ENCODE results near the gene SNIP1. TPM values are rescaled to one million over a fixed set of nuclear protein-coding genes. Genes with fewer than 3 reads are reported as not detected.

Gene SNIP1
- total RNA-seq, 3 donors from 2014 or later (not counting 1 experiment from before 2014, with no cell fraction given), result 67.2 to 74.8 (median 68.1) TPM

- H3K36me3 ChIP-seq (ENCODE audit: control insufficient read depth, insufficient read depth, low read length), result peaks cover 47% of the 10 kb centered on the region
- no peak overlapping the region for H3K27ac ChIP-seq (ENCODE audit: low read length)
- no peaks in the 10 kb centered on the region for H3K9me3 ChIP-seq (ENCODE audit: control insufficient read depth, insufficient read depth, low read length)
- Mint-ChIP-seq H3K27ac (no peak overlapping the region), H3K4me3 (no peak overlapping the region), H3K27me3 (ENCODE audit: low read depth in 2 of 2) (no peaks in the 10 kb centered on the region), H3K36me3 (peaks cover 13% of the 10 kb centered on the region), H3K9me3 (no peaks in the 10 kb centered on the region), H3K4me1 (no peaks in the 10 kb centered on the region)
- intact Hi-C loops (cut with micrococcal nuclease), result no loop called here
- no peak overlapping the region for H3K4me3 ChIP-seq (ENCODE audit: low read length)
- 91% methylated on average over 1 of the region's 2 CpGs for WGBS (ENCODE audit: insufficient coverage)
- no peaks in the 10 kb centered on the region for H3K4me1 ChIP-seq (ENCODE audit: control insufficient read depth, insufficient read depth, low read length)
- no peak for TF ChIP-seq CTCF (IDR thresholded peaks at IDR 0.05)
- no peaks in the 10 kb centered on the region for H3K27me3 ChIP-seq (ENCODE audit: control insufficient read depth, insufficient read depth, low read length)
- DNase-seq, result no peak
- ATAC-seq, result no peak
Observed at GRCh38 chr1:37493336-37494098, 60.6 kb downstream of the SNIP1 start.

GRCh38 chr1:37487619-37487984, 66.5 kb downstream of the SNIP1 start:
- no peaks in the 10 kb centered on the region for H3K9me3 Mint-ChIP-seq
- H3K4me3 Mint-ChIP-seq, result peak overlapping the region; percentile 43
- H3K27me3 Mint-ChIP-seq (ENCODE audit: low read depth in 2 of 2), result no peaks in the 10 kb centered on the region

GRCh38 chr1:37486680-37487618, 67.1 kb downstream of the SNIP1 start:
- peak overlapping the region; percentile 23 for H3K27ac ChIP-seq (ENCODE audit: low read length)
- no peaks in the 10 kb centered on the region for H3K9me3 Mint-ChIP-seq
- DNase-seq (peak; percentile 82 to 89), ATAC-seq (peak; percentile 57 to 78 (median 75))
- no peaks in the 10 kb centered on the region for H3K9me3 ChIP-seq (ENCODE audit: control insufficient read depth, insufficient read depth, low read length)
- intact Hi-C loops (cut with micrococcal nuclease), result loop anchor here (1.0 kb wide), 1 partner anchor 33 kb away; no protein-coding TSS in a partner anchor
- WGBS (ENCODE audit: insufficient coverage), result 16% methylated on average over 9 of the region's 10 CpGs
- H3K36me3 ChIP-seq (ENCODE audit: control insufficient read depth, insufficient read depth, low read length), result peaks cover 53% of the 10 kb centered on the region
- peak overlapping the region; percentile 43 for H3K4me3 Mint-ChIP-seq
- H3K4me3 ChIP-seq (ENCODE audit: low read length), result no peak overlapping the region
- peaks cover 14% of the 10 kb centered on the region for H3K4me1 ChIP-seq (ENCODE audit: control insufficient read depth, insufficient read depth, low read length)
- peak overlapping the region; percentile 80 to 99 for H3K27ac Mint-ChIP-seq
- no peaks in the 10 kb centered on the region for H3K27me3 ChIP-seq (ENCODE audit: control insufficient read depth, insufficient read depth, low read length)
- peak; percentile 96 for TF ChIP-seq CTCF (IDR thresholded peaks at IDR 0.05)
- no peaks in the 10 kb centered on the region for H3K36me3 Mint-ChIP-seq
- no peaks in the 10 kb centered on the region for H3K27me3 Mint-ChIP-seq (ENCODE audit: low read depth in 2 of 2)
- peaks cover 15 to 28% of the 10 kb centered on the region in 2 donors for H3K4me1 Mint-ChIP-seq

More at GRCh38 chr1:37487619-37487984, 66.5 kb downstream of the SNIP1 start:
- TF ChIP-seq CTCF (IDR thresholded peaks at IDR 0.05), result peak; percentile 44
- Histone ChIP-seq H3K4me3 (ENCODE audit: low read length) (no peak overlapping the region), H3K36me3 (ENCODE audit: control insufficient read depth, insufficient read depth, low read length) (peaks cover 50% of the 10 kb centered on the region), H3K9me3 (ENCODE audit: control insufficient read depth, insufficient read depth, low read length) (no peaks in the 10 kb centered on the region), H3K4me1 (ENCODE audit: control insufficient read depth, insufficient read depth, low read length) (peaks cover 11% of the 10 kb centered on the region), H3K27me3 (ENCODE audit: control insufficient read depth, insufficient read depth, low read length) (no peaks in the 10 kb centered on the region), H3K27ac (ENCODE audit: low read length) (no peak overlapping the region)
- intact Hi-C loops (cut with micrococcal nuclease), result loop anchor here (1.0 kb wide), 1 partner anchor 33 kb away; no protein-coding TSS in a partner anchor
- DNase-seq (no peak), ATAC-seq (no peak)
- H3K4me1 Mint-ChIP-seq, result peaks cover 9 to 21% of the 10 kb centered on the region in 2 donors
- WGBS (ENCODE audit: insufficient coverage), result 96% methylated on average over 5 of the region's 5 CpGs
- H3K36me3 Mint-ChIP-seq, result peaks cover under 1% of the 10 kb centered on the region
- H3K27ac Mint-ChIP-seq, result peak overlapping the region; percentile 80 to 99

All from natural killer cell (primary cell).